ENCODE results near the gene UBE2Q1. TPM values are rescaled to one million over a fixed set of nuclear protein-coding genes. Genes with fewer than 3 reads are reported as not detected.
A peak's percentile ranks its signal among the peaks of the same experiment; 100 is the strongest.

The UBE2Q1 gene
- polyA plus RNA-seq, 2 of the 4 experiments (the other 2 are of a cell fraction) = 17.6 to 49.7 TPM

DNA sequence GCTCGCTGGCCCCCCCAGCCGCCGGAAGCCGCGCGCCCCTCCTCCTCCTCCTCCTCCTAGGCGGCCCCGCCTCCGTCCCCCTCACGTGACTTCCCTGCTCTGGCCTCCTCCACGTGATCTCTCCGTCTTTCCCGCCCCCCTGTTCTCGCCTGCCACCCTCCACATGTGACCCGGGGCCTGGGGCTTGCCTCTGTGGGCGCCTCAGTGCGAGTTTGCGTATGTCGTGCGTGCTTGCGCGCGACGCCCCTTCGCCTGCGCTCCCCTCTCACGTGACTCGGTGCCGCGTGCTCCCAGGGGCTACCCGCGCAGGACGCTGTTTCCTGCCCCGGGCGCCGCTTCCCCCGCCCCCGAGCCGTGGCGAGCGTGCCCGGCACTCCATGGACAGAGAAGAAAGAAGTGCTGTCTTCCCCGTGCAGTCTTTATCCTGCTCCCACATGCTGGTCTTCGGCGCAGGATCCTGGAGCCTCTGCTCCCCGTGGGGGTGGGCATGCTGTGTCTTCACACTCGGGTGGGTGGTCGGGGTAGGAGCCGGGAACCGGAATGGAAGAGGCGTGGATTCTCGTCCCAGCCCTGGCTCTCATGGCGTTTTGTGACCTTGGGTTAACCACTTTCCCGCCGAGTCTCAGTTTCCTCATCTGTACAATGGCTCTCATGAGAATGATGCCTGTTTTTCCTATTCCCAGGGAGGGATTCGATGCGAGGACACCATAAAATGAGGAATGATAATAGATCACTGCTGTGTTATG lies 431 bp upstream of the UBE2Q1 start (continued):
- TF ChIP-seq, protein P1, sequence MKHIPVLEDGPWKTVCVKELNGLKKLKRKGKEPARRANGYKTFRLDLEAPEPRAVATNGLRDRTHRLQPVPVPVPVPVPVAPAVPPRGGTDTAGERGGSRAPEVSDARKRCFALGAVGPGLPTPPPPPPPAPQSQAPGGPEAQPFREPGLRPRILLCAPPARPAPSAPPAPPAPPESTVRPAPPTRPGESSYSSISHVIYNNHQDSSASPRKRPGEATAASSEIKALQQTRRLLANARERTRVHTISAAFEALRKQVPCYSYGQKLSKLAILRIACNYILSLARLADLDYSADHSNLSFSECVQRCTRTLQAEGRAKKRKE (CRISPR knock-in tag; IDR thresholded peaks at IDR 0.05; ENCODE audit: low read depth) = no peak
- TF ChIP-seq MYC (IDR thresholded peaks at IDR 0.05; ENCODE audit: borderline replicate concordance, low read length) (peak; percentile 95), HOXB13 (CRISPR knock-in tag; IDR thresholded peaks at IDR 0.05; ENCODE audit: low read depth) (peak; percentile 73; the same call in 1 of the 2 replicates), FOXS1 (CRISPR knock-in tag; IDR thresholded peaks at IDR 0.05) (no peak), FOSL2 (IDR thresholded peaks at IDR 0.05) (no peak), FOSL2 (CRISPR knock-in tag; IDR thresholded peaks at IDR 0.05) (0 out of 2 replicates have a peak, but pooled peaks have one; percentile 6), RAD21 (conservative IDR thresholded peaks at IDR 0.05 in 1 of 2, IDR thresholded peaks at IDR 0.05 in 1 of 2) (no peak), NFE2L2 (conservative IDR thresholded peaks at IDR 0.05; ENCODE audit: low read length) (no peak), RCOR1 (IDR thresholded peaks at IDR 0.05; ENCODE audit: low read depth, low read length) (0 out of 2 replicates have a peak, but pooled peaks have one; percentile 83), KDM1A (IDR thresholded peaks at IDR 0.05; ENCODE audit: low read depth) (peak; percentile 99), BHLHE40 (IDR thresholded peaks at IDR 0.05; ENCODE audit: low read depth, low read length) (peak; percentile 80), EP300 (IDR thresholded peaks at IDR 0.05) (no peak), EHMT2 (IDR thresholded peaks at IDR 0.05; ENCODE audit: low read depth) (no peak), PHF8 (IDR thresholded peaks at IDR 0.05; ENCODE audit: borderline replicate concordance, low read depth) (peak; percentile 71; the same call in 1 of the 2 replicates), TP53 (CRISPR knock-in tag; IDR thresholded peaks at IDR 0.05) (peak; percentile 83), POLR2AphosphoS2 (conservative IDR thresholded peaks at IDR 0.05; ENCODE audit: low read length) (no peak), RARB (CRISPR knock-in tag; IDR thresholded peaks at IDR 0.05) (no peak), EHF (CRISPR knock-in tag; IDR thresholded peaks at IDR 0.05) (no peak), POLR2A (IDR thresholded peaks at IDR 0.05; ENCODE audit: low read length) (peak; percentile 73), NPAS2 (CRISPR knock-in tag; IDR thresholded peaks at IDR 0.05; ENCODE audit: borderline replicate concordance) (peak; percentile 89), MAFK (IDR thresholded peaks at IDR 0.05; ENCODE audit: partially characterized antibody) (no peak), RNF2 (IDR thresholded peaks at IDR 0.05; ENCODE audit: borderline replicate concordance, low read depth) (peak; percentile 79; the same call in 1 of the 2 replicates), CHD4 (IDR thresholded peaks at IDR 0.05; ENCODE audit: borderline replicate concordance) (peak; percentile 95), TFCP2L1 (CRISPR knock-in tag; IDR thresholded peaks at IDR 0.05) (no peak), CBX8 (IDR thresholded peaks at IDR 0.05) (no peak), CHD2 (IDR thresholded peaks at IDR 0.05; ENCODE audit: low read length, partially characterized antibody) (no peak), HOXA7 (CRISPR knock-in tag; IDR thresholded peaks at IDR 0.05) (no peak)
- TF ChIP-seq, protein P2, sequence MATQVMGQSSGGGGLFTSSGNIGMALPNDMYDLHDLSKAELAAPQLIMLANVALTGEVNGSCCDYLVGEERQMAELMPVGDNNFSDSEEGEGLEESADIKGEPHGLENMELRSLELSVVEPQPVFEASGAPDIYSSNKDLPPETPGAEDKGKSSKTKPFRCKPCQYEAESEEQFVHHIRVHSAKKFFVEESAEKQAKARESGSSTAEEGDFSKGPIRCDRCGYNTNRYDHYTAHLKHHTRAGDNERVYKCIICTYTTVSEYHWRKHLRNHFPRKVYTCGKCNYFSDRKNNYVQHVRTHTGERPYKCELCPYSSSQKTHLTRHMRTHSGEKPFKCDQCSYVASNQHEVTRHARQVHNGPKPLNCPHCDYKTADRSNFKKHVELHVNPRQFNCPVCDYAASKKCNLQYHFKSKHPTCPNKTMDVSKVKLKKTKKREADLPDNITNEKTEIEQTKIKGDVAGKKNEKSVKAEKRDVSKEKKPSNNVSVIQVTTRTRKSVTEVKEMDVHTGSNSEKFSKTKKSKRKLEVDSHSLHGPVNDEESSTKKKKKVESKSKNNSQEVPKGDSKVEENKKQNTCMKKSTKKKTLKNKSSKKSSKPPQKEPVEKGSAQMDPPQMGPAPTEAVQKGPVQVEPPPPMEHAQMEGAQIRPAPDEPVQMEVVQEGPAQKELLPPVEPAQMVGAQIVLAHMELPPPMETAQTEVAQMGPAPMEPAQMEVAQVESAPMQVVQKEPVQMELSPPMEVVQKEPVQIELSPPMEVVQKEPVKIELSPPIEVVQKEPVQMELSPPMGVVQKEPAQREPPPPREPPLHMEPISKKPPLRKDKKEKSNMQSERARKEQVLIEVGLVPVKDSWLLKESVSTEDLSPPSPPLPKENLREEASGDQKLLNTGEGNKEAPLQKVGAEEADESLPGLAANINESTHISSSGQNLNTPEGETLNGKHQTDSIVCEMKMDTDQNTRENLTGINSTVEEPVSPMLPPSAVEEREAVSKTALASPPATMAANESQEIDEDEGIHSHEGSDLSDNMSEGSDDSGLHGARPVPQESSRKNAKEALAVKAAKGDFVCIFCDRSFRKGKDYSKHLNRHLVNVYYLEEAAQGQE (IDR thresholded peaks at IDR 0.05) = no peak
- TF ChIP-seq, protein P3, sequence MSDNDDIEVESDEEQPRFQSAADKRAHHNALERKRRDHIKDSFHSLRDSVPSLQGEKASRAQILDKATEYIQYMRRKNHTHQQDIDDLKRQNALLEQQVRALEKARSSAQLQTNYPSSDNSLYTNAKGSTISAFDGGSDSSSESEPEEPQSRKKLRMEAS (IDR thresholded peaks at IDR 0.05) = peak; percentile 100
- TF ChIP-seq, protein P4, sequence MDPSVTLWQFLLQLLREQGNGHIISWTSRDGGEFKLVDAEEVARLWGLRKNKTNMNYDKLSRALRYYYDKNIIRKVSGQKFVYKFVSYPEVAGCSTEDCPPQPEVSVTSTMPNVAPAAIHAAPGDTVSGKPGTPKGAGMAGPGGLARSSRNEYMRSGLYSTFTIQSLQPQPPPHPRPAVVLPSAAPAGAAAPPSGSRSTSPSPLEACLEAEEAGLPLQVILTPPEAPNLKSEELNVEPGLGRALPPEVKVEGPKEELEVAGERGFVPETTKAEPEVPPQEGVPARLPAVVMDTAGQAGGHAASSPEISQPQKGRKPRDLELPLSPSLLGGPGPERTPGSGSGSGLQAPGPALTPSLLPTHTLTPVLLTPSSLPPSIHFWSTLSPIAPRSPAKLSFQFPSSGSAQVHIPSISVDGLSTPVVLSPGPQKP (IDR thresholded peaks at IDR 0.05; ENCODE audit: low read depth, low read length) = no peak
- TF ChIP-seq, protein P5, sequence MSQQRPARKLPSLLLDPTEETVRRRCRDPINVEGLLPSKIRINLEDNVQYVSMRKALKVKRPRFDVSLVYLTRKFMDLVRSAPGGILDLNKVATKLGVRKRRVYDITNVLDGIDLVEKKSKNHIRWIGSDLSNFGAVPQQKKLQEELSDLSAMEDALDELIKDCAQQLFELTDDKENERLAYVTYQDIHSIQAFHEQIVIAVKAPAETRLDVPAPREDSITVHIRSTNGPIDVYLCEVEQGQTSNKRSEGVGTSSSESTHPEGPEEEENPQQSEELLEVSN (IDR thresholded peaks at IDR 0.05; ENCODE audit: borderline replicate concordance, low read depth) = peak; percentile 99
- TF ChIP-seq, protein P6, sequence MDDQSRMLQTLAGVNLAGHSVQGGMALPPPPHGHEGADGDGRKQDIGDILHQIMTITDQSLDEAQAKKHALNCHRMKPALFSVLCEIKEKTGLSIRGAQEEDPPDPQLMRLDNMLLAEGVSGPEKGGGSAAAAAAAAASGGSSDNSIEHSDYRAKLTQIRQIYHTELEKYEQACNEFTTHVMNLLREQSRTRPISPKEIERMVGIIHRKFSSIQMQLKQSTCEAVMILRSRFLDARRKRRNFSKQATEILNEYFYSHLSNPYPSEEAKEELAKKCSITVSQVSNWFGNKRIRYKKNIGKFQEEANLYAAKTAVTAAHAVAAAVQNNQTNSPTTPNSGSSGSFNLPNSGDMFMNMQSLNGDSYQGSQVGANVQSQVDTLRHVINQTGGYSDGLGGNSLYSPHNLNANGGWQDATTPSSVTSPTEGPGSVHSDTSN (IDR thresholded peaks at IDR 0.05) = no peak
- TF ChIP-seq, protein P7, sequence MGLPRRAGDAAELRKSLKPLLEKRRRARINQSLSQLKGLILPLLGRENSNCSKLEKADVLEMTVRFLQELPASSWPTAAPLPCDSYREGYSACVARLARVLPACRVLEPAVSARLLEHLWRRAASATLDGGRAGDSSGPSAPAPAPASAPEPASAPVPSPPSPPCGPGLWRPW (IDR thresholded peaks at IDR 0.05) = no peak
- TF ChIP-seq, protein P8, sequence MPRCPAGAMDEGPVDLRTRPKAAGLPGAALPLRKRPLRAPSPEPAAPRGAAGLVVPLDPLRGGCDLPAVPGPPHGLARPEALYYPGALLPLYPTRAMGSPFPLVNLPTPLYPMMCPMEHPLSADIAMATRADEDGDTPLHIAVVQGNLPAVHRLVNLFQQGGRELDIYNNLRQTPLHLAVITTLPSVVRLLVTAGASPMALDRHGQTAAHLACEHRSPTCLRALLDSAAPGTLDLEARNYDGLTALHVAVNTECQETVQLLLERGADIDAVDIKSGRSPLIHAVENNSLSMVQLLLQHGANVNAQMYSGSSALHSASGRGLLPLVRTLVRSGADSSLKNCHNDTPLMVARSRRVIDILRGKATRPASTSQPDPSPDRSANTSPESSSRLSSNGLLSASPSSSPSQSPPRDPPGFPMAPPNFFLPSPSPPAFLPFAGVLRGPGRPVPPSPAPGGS (IDR thresholded peaks at IDR 0.05) = no peak; the same call in 1 of the 3 replicates
